ENCODE results near the gene MED12L. TPM values are rescaled to one million over a fixed set of nuclear protein-coding genes. Genes with fewer than 3 reads are reported as not detected.

MED12L gene
- polyA plus RNA-seq, 1 of the 3 experiments (the other 2 are of a cell fraction): 0.03 TPM

- no peak for TF ChIP-seq REST (IDR thresholded peaks at IDR 0.05; ENCODE audit: low read depth, low read length)
- no peak for TF ChIP-seq TCF12 (IDR thresholded peaks at IDR 0.05)
- no peak for TF ChIP-seq RFX5 (IDR thresholded peaks at IDR 0.05; ENCODE audit: low read length)
- TF ChIP-seq CHD2 (IDR thresholded peaks at IDR 0.05; ENCODE audit: low read length, partially characterized antibody): no peak
- TF ChIP-seq, protein P1, sequence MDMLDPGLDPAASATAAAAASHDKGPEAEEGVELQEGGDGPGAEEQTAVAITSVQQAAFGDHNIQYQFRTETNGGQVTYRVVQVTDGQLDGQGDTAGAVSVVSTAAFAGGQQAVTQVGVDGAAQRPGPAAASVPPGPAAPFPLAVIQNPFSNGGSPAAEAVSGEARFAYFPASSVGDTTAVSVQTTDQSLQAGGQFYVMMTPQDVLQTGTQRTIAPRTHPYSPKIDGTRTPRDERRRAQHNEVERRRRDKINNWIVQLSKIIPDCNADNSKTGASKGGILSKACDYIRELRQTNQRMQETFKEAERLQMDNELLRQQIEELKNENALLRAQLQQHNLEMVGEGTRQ (IDR thresholded peaks at IDR 0.05; ENCODE audit: borderline replicate concordance, low read depth, low read length): no peak
- TF ChIP-seq RAD21 (IDR thresholded peaks at IDR 0.05; ENCODE audit: low read length): no peak
- no peak for TF ChIP-seq TAF1 (IDR thresholded peaks at IDR 0.05; ENCODE audit: borderline replicate concordance, low read depth, low read length)
- no peak for TF ChIP-seq POLR2AphosphoS5 (IDR thresholded peaks at IDR 0.05; ENCODE audit: low read depth, low read length)
- no peak for TF ChIP-seq GATA2 (CRISPR knock-in tag; IDR thresholded peaks at IDR 0.05)
Measured at GRCh38 chr3:151276038-151276686, 190.7 kb downstream of the MED12L start (continued).

DNA sequence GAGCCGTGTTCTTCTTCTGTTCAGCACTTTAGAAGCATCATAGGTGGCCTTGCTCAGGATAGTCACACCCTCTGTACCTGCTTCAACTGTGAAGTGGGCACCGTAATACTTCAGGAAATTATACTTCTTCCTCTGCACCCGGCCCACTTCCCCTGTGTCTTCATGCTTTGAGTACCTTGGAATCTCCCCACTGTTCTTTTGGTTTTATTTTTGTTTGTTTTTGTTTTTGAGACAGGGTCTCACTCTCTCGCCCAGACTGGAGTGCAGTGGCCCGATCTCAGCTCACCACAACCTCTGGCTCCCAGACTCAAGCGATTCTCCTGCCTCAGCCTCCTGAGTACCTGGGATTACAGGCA lies 191.2 kb downstream of the MED12L start:
- no peak overlapping the region for H3K4me3 ChIP-seq (ENCODE audit: low read depth in 2 of 2, low read length in 1 of 2)
- no peaks in the 10 kb centered on the region for H3K36me3 ChIP-seq (replicated peaks in 1 of 2; ENCODE audit: control insufficient read depth in 1 of 2, insufficient read depth in 2 of 2, low read length in 1 of 2)
- TF ChIP-seq, protein P2, sequence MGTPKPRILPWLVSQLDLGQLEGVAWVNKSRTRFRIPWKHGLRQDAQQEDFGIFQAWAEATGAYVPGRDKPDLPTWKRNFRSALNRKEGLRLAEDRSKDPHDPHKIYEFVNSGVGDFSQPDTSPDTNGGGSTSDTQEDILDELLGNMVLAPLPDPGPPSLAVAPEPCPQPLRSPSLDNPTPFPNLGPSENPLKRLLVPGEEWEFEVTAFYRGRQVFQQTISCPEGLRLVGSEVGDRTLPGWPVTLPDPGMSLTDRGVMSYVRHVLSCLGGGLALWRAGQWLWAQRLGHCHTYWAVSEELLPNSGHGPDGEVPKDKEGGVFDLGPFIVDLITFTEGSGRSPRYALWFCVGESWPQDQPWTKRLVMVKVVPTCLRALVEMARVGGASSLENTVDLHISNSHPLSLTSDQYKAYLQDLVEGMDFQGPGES (IDR thresholded peaks at IDR 0.05; ENCODE audit: low read depth, low read length): no peak
- no peak for TF ChIP-seq RCOR1 (IDR thresholded peaks at IDR 0.05; ENCODE audit: low read length)
- no peak for TF ChIP-seq NRF1 (IDR thresholded peaks at IDR 0.05; ENCODE audit: low read depth, low read length)
- H3F3A ChIP-seq (replicated peaks; ENCODE audit: insufficient read depth): no peaks in the 10 kb centered on the region
- no peaks in the 10 kb centered on the region for H4K20me1 ChIP-seq (ENCODE audit: insufficient read depth)
- no peaks in the 10 kb centered on the region for H3K27me3 ChIP-seq (ENCODE audit: insufficient read depth)
- no peaks in the 10 kb centered on the region for H3K9me2 ChIP-seq
- ChIA-PET POLR2A (no interaction called here), CTCF (interaction anchor here (7.0 to 9.0 kb wide), 2 partner anchors 50 to 107 kb away, joined by 63 to 106 read pairs; no protein-coding TSS in a partner anchor)
- no peak overlapping the region for H3K27ac ChIP-seq (ENCODE audit: low read depth in 2 of 2, low read length in 1 of 2)
- no peak overlapping the region for H3K9ac ChIP-seq
- H2AFZ ChIP-seq (ENCODE audit: low read depth): no peak overlapping the region
- WGBS (ENCODE audit: low lambda C conversion rate): 69% methylated on average over 6 of the region's 6 CpGs
- H3K4me1 ChIP-seq (ENCODE audit: control insufficient read depth in 1 of 2, insufficient read depth in 2 of 2, low read depth in 1 of 2, low read length in 1 of 2): no peaks in the 10 kb centered on the region
- H3K9me3 ChIP-seq: no peaks in the 10 kb centered on the region
- H3K79me2 ChIP-seq (ENCODE audit: insufficient read depth): no peaks in the 10 kb centered on the region
- no peak for DNase-seq
- H3K4me2 ChIP-seq: no peak overlapping the region

All from SK-N-SH (cell line).